Measurements from ENCODE around the gene PEG3.

Gene PEG3

GRCh38 chr19:56840451-56841192, at the start of gene PEG3, which contains the start of gene ZIM2:
Gene PEG3, minus strand, starts transcription at chr19:56840726. Its CDS starts 16,071 bp downstream, at chr19:56824655.
Gene ZIM2, minus strand, starts transcription at chr19:56840726. Its CDS starts 16,449 bp downstream, at chr19:56824277.
- H3K27ac ChIP-seq: no peak within 1 kb of the TSS
- TF ChIP-seq CTCF (conservative IDR thresholded peaks at IDR 0.05) (no peak), ZFX (IDR thresholded peaks at IDR 0.05) (no peak)

- TF ChIP-seq ZFX (IDR thresholded peaks at IDR 0.05): no peak
- H3K27ac ChIP-seq: no peak overlapping the region
These were observed 44.9 kb upstream of the PEG3 start for GRCh38 chr19:56885173-56885985.

DNA sequence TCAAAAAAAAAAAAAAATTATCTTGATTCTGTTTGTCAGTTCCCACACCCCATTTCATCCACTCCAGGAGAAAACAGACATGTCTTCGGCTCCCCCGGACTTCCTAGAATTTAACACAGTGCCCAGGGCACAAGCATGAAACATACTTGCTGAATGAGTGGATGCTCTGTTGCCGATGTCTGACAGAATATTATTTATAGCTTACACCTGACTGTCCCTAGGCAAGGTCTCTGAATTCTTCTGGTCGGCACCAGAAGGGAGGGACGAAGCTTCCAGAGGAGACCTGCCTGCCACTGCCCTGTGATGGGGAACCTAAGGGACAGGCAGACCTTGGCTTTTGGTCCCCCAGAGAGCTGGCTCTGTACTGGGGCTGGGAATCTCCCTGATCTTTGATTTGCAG, 43.9 kb upstream of the PEG3 start:
- TF ChIP-seq ZFX (IDR thresholded peaks at IDR 0.05): no peak
- no peak for TF ChIP-seq CTCF (conservative IDR thresholded peaks at IDR 0.05)
- no peak overlapping the region for H3K27ac ChIP-seq

DNA sequence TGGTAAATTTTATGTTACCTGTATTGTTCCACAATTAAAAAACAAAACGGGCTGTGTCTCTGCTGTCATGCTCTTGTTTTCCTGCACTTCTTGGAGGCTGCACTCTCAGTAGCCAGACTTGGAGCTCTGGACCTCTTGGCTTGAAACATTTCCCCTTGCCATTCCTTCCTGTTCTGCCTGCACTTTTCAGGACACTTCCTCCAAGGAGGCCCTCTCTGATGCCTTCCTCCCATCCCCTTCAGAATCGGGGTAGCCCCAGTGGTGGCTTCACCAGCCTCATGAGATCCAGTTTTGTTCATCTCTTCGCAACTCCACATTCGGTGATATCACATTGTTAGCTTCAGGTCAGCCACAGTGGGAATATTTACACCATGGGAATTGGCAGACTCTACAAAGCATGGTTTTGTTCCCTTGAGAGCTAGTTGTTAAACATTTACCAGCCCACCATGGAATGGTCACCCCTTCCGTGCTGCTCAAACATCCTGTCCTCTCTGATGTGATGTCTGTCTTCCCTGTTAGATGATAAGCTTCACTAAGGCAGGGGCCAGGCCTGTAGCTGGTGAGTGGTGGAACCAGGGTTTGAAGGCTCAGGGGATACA, 40.2 kb upstream of the PEG3 start:
- no peak for TF ChIP-seq ZFX (IDR thresholded peaks at IDR 0.05)
- no peak for TF ChIP-seq CTCF (conservative IDR thresholded peaks at IDR 0.05)

DNA sequence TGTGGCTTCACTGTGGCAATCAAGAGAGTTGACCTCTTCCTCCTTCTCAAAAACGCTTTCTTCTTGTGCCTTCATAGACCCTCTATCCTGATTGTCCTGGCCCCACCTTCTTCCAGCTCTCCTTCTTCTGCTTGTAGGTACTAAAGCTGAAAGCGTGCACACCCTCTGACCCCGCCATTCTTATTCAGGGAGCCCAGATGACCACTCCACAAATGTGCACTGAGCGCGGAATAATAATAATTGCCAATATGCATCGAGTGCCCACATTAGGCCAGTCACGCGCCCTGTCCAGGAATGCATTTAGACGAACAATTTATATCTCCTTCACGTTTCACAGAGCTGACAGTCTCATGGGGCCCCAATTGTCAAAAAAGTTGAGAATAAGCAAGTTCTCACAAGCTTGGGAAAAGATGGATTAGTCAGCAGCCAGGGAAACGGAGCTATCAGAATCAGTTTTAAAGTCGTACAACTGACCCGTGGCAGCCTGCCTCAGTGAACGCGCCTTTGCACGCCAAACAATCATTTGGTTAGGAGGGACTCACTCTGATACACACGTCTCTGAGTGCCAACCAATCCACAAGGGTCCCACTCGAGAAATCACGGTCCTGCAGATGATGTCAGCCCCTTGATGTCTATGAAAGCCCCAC, 36.7 kb upstream of the PEG3 start:
- no peak overlapping the region for H3K27ac ChIP-seq
- TF ChIP-seq CTCF (conservative IDR thresholded peaks at IDR 0.05): no peak
- TF ChIP-seq ZFX (IDR thresholded peaks at IDR 0.05): no peak

More for the DNA sequence above, 40.2 kb upstream of the PEG3 start:
- H3K27ac ChIP-seq: no peak overlapping the region

- TF ChIP-seq ZFX (IDR thresholded peaks at IDR 0.05) (no peak), CTCF (conservative IDR thresholded peaks at IDR 0.05) (no peak)
- no peak overlapping the region for H3K27ac ChIP-seq
These were observed 35.2 kb upstream of the PEG3 start for GRCh38 chr19:56875717-56876116.

GRCh38 chr19:56874530-56874929, 34.0 kb upstream of the PEG3 start:
- no peak overlapping the region for H3K27ac ChIP-seq
- TF ChIP-seq CTCF (conservative IDR thresholded peaks at IDR 0.05) (no peak), ZFX (IDR thresholded peaks at IDR 0.05) (no peak)

Data from C4-2B (cell line).